HFFc6 (cell line): ENCODE measurements around the gene CD247. TPM values are rescaled to one million over a fixed set of nuclear protein-coding genes. Genes with fewer than 3 reads are reported as not detected.

ENCODE experiments used
- DNase-seq: peaks from one replicate; pipeline ENCODE4 v3.0.0-alpha.2; 2018
- H3K27ac Mint-ChIP-seq: 2 replicates; pipeline ENCODE4 v1.8.0; 2020; ENCODE audit warnings: mild to moderate bottlenecking, mixed read lengths
- H3K27me3 Mint-ChIP-seq: 2 replicates; pipeline ENCODE4 v1.8.0; 2021; ENCODE audit warnings: mild to moderate bottlenecking, moderate library complexity, mixed read lengths; ENCODE audit not compliant: insufficient read depth
- H3K36me3 Mint-ChIP-seq: 2 replicates; pipeline ENCODE4 v1.8.0; 2021; ENCODE audit warnings: low read depth, mixed read lengths
- H3K4me1 Mint-ChIP-seq: 2 replicates; pipeline ENCODE4 v1.8.0; 2020; ENCODE audit warnings: low read depth, mixed read lengths
- H3K4me3 Mint-ChIP-seq: 2 replicates; pipeline ENCODE4 v1.8.0; 2020; ENCODE audit warnings: mild to moderate bottlenecking, moderate library complexity, mixed read lengths
- H3K9me3 Mint-ChIP-seq: 2 replicates; pipeline ENCODE4 v1.8.0; 2020; ENCODE audit warnings: mild to moderate bottlenecking, mixed read lengths
- CTCF ChIP-seq: fragments of 200-600 bp; sonication (generic); IDR thresholded peaks from 2 replicates; pipeline ENCODE4 v1.5.0; 2021; ENCODE audit warnings: antibody characterized with exemption, mild to moderate bottlenecking
- total RNA-seq, 6 experiments: library from RNA; stranded (reverse); fragmentation: NEBNext Ultra II Directional; extraction: Animal tissue kit (Norgen Biotek cat#: 25700); gene quantifications; 2 replicates in 1 of 6; 3 replicates in 5 of 6; pipeline ENCODE4 v1.2.3, GENCODE V29; 2021

Gene CD247
- total RNA-seq, 6 experiments from 2014 or later, result not detected

GRCh38 chr1:167476061-167476460 is 42.3 kb downstream of the CD247 start:
- Mint-ChIP-seq H3K27me3 (peaks cover 34% of the 10 kb centered on the region), H3K9me3 (no peaks in the 10 kb centered on the region), H3K4me3 (no peak overlapping the region), H3K27ac (no peak overlapping the region), H3K4me1 (no peaks in the 10 kb centered on the region), H3K36me3 (no peaks in the 10 kb centered on the region)
- no peak for TF ChIP-seq CTCF
- DNase-seq, result no peak

- H3K4me3 Mint-ChIP-seq, result no peak overlapping the region
- no peaks in the 10 kb centered on the region for H3K9me3 Mint-ChIP-seq
- DNase-seq, result no peak
- peaks cover 23% of the 10 kb centered on the region for H3K27me3 Mint-ChIP-seq
- no peak for TF ChIP-seq CTCF
- no peak overlapping the region for H3K27ac Mint-ChIP-seq
- no peaks in the 10 kb centered on the region for H3K36me3 Mint-ChIP-seq
- no peaks in the 10 kb centered on the region for H3K4me1 Mint-ChIP-seq
Measured at GRCh38 chr1:167474191-167474641, 44.1 kb downstream of the CD247 start.

GRCh38 chr1:167473761-167474160 is 44.6 kb downstream of the CD247 start:
- Mint-ChIP-seq H3K27me3 (peaks cover 28% of the 10 kb centered on the region), H3K4me3 (no peak overlapping the region), H3K36me3 (no peaks in the 10 kb centered on the region), H3K27ac (no peak overlapping the region), H3K9me3 (no peaks in the 10 kb centered on the region), H3K4me1 (no peaks in the 10 kb centered on the region)
- DNase-seq, result no peak
- no peak for TF ChIP-seq CTCF

- Mint-ChIP-seq H3K27ac (no peak overlapping the region), H3K36me3 (no peaks in the 10 kb centered on the region), H3K4me3 (no peak overlapping the region), H3K4me1 (no peaks in the 10 kb centered on the region), H3K9me3 (no peaks in the 10 kb centered on the region), H3K27me3 (peaks cover 32% of the 10 kb centered on the region)
- DNase-seq, result no peak
- no peak for TF ChIP-seq CTCF
Measured at GRCh38 chr1:167472752-167473521, 45.4 kb downstream of the CD247 start.

GRCh38 chr1:167471568-167471967 is 46.8 kb downstream of the CD247 start:
- no peak for TF ChIP-seq CTCF
- Mint-ChIP-seq H3K9me3 (no peaks in the 10 kb centered on the region), H3K4me3 (no peak overlapping the region), H3K36me3 (no peaks in the 10 kb centered on the region), H3K4me1 (no peaks in the 10 kb centered on the region), H3K27ac (no peak overlapping the region), H3K27me3 (peaks cover 28% of the 10 kb centered on the region)
- DNase-seq, result no peak
